NCI-H748 (cell line): ENCODE data around the gene PDHX.
"Not testable (repeated sequence)": the region's sequence is repeated elsewhere in the genome, so short reads cannot be mapped to it uniquely, and the experiment has no call there.

Source experiments
- DNase-seq: peaks from one replicate; lab custom pipeline; 2025; ENCODE audit not compliant: unreplicated experiment; lab: John Stamatoyannopoulos, UW

The PDHX gene

GRCh38 chr11:35014346-35014745, 97.9 kb downstream of the PDHX start:
- no peak for DNase-seq

GRCh38 chr11:35015621-35016387, 99.4 kb downstream of the PDHX start:
- DNase-seq = no peak

- no peak for DNase-seq
These were observed 100.5 kb downstream of the PDHX start for GRCh38 chr11:35016916-35017315.

DNA sequence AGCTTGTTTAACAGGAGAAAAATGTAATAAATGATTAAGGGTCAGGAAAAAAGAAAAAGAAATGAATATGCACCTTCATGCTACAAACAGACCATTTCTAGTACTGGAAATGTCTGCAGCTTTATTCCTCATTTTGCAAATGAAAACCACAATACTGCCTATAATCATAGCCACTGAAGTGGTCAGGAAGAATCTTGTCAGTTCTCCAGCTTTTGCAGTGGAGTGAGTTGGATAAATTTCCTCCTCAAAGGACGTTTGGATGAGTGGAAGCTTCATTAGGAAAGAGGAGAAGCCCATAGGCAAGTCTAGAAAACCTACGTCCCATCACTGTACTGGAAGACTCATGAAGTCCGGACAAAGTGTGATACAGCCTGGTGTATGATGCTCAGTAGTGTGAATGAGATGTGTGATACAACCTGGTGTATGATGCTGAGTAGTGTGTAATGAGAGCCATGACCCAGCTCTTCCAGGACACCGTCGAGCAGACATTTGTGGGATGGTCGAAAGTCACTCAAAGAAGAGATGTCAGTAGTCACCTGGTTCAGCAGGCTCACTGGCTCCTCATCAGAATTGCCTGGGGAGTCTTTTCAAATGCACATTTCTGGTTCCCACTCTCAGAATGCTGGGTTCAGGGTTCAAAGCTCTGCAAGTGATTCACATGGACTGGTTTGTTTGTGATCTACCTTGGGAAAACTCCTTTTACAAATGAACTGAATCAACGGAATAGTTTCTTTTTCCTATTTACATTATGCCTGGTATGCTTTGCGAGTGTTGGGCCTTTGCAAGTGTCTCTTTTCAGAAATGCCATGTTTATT, 101.3 kb downstream of the PDHX start:
- DNase-seq = no peak

DNA sequence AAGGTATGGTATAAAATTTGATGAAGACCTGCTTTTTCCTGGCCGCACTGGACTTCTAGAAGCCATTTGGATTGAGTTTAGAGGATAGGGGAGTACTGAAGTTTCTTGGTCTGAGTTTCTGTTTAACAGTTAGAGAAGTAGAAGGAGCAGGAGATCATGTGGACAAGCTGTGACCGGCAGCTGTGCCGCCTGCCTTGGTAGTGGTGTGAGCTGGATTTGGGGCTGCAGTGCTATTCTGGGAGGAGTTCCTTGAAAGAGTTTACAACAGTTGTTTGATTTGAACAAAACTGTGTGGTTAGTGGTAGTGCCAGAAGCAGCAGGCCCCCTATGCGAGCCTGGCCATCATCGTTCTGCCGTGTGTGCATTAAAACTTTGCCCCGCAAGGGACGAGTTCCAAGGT, 105.2 kb downstream of the PDHX start:
- DNase-seq = no peak

- DNase-seq = not testable (repeated sequence)
These were observed 107.5 kb downstream of the PDHX start for GRCh38 chr11:35023940-35024339.

GRCh38 chr11:35028007-35028406, 111.6 kb downstream of the PDHX start:
- not testable (repeated sequence) for DNase-seq

- DNase-seq = no peak
These were observed 113.7 kb downstream of the PDHX start for GRCh38 chr11:35029979-35030682.

DNA sequence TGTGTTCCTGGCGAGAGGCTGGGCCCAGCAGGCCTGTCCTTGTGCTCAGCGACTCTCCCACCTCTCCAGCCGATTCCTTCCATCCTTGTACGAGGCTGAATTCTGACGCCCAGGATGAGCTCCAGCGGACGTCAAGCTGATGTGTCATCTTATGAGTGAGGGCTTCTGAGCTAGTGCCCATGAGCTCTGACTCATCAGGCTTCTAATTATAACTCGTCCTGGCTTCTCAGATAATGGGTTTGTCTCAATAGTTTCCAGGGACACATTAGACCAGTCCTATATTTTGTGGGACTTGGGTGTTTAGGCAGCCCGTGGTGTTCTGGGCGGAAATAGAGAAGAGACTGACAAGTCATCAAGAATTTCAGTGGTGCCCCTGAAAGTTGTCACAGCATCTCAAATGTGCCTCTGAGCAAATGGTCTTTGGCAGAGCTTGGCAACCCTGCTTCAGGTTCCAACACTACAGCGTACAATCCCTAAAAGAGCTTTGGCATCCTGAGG, 114.3 kb downstream of the PDHX start:
- DNase-seq = no peak

- no peak for DNase-seq
These were observed 114.9 kb downstream of the PDHX start for GRCh38 chr11:35031346-35031745.

- DNase-seq = no peak
These were observed 115.4 kb downstream of the PDHX start for GRCh38 chr11:35031867-35032266.

DNA sequence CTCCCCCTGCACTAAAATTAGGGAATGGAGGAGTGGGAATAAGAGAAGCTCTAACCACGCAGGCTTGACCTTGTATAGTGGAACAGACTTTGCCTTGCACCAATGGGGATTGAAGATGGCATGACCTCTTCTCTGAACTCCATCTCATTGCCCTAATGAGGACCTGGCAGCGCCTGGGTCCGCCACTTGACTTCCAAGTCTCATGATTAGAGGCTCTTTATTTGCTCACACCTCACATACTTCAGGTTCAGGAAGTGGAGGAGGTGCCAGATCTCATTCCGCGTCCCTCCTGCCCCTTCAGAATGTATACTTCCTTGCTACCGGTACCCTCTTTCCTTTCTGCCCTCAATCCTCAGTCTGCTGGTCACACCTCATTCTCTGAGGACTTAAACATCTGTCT, 116.6 kb downstream of the PDHX start:
- no peak for DNase-seq

DNA sequence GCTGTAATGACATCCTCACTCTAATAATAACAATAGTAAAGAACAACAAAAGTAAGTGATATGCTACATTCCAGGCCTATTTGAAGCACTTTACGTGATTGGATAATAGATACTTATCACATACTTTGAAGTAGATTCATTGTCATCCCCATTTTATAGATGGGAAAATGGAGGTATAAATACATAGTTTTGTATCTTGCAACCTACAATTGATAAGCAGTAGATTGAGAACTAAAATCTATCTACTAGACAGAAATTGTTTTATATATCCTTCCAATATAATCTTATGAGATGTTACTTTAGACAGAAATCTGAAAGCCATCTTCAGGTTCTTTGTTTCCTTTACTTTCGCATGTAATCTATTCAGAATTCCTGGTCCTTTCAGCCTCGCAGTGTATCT, 118.0 kb downstream of the PDHX start:
- DNase-seq = no peak

- no peak for DNase-seq
These were observed 119.5 kb downstream of the PDHX start for GRCh38 chr11:35035894-35036408.

DNA sequence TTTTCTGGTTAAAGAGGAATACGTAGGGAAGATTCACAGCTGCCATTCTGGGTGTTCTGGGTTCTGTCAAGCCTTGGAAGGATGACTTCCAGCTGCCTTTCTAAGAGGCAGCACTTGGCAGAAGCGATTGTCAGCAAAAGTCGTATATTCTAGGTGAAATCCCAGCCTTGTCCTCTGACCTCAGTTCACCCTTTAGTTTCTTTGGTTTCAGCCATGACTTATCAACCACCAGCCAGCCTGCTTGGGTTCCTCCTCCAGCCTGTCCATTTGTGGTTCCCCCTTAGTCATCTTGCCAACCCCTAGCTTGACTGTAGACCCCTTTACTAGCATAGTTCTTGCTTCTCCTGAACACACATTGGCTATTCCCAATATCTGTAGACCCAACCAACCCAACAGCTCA, 120.2 kb downstream of the PDHX start:
- no peak for DNase-seq

DNA sequence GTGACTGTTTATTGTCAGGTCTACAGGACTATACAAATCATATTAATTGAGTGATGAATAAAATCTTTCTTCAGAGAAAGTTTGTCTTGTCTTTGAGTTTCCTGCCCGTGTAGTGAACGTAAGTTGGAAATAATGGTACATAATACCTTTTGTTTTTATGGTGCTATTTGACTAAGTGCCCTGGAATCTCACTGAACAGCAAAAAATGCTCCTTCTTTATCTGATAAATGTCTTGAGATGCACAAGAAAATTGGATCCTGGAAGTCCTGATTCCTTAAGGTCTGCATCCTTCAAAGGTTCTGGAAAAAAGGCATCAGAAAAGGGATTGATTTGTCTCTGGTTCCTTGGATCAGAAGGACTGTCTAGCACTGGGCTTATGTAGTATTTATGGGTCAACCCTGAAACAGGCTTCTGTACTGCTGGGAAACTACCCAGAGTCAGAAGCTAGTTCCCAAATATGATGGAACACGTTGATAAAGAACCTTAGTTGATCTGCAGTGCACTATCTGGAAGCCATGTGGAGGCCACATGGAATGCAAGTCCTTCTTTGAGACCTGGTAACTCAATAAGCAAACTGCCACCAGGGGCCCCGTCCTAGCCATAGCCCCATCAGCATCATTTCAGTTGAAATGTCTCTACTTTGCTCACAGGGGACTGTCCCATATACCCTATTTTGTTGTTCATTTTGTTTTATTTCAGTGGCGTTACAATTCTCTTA, 122.0 kb downstream of the PDHX start:
- DNase-seq = no peak

DNA sequence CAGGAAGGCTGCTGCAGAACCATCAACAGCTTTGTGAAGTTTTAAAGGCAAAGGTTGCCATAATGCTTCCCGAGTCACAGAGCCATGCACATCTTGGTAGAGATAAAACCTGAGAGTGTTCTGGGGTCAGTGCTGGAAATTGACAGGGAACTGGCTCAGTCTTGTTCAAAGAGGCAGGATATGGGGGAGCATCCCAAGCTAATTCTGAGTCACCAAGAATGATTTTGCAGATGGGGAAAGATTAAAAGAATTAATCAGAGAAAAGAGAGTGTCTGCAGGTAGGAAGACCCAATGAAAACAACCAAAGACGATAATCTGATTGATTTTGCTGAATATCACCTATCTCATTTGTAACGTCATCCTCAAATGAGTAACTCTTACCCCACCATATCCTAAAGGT, 122.7 kb downstream of the PDHX start:
- no peak for DNase-seq

- no peak for DNase-seq
These were observed 124.0 kb downstream of the PDHX start for GRCh38 chr11:35040221-35040942.

- no peak for DNase-seq
These were observed 124.7 kb downstream of the PDHX start for GRCh38 chr11:35041070-35041554.

GRCh38 chr11:35042224-35042623, 125.8 kb downstream of the PDHX start:
- DNase-seq = no peak
